HL-60 (cell line): Measurements from ENCODE around the gene RNASE13.

Experiments
- CTCF ChIP-seq: IDR thresholded peaks from one replicate; pipeline ENCODE4 v1.5.1; 2011; ENCODE audit warnings: low read length, control low read depth, inconsistent platforms; ENCODE audit not compliant: insufficient read depth
- GABPA ChIP-seq: IDR thresholded peaks from 2 replicates; pipeline ENCODE4 v1.6.1; 2012; ENCODE audit warnings: low read depth
- REST ChIP-seq: IDR thresholded peaks from 2 replicates; pipeline ENCODE4 v1.6.1; 2012; ENCODE audit warnings: low read depth; ENCODE audit not compliant: insufficient replicate concordance

GRCh38 chr14:21036751-21037150 lies 2.1 kb upstream of the RNASE13 start:
- TF ChIP-seq CTCF (no peak), GABPA (no peak), REST (no peak)
